PC-3 (cell line): ENCODE measurements around the gene XG.
"Not testable (repeated sequence)": the region's sequence is repeated elsewhere in the genome, so short reads cannot be mapped to it uniquely, and the experiment has no call there.

Experiments used
- CTCF ChIP-seq: fragments of 300-600 bp; sonication (generic); conservative IDR thresholded peaks from 2 replicates; pipeline ENCODE4 v1.5.1; 2017; ENCODE audit warnings: antibody characterized with exemption, low read depth, mild to moderate bottlenecking, low read length
- EZH2 ChIP-seq: fragments of 300-600 bp; sonication (generic); IDR thresholded peaks from one replicate; pipeline ENCODE4 v1.6.1; 2017; ENCODE audit warnings: antibody characterized with exemption, mild to moderate bottlenecking, low read length; ENCODE audit not compliant: unreplicated experiment

- not testable (repeated sequence) for TF ChIP-seq CTCF, EZH2
These were observed 5.6 kb upstream of the XG start for GRCh38 chrX:2746250-2746649.
